Loucy (cell line): ENCODE results near the gene ABHD12B.

ENCODE experiments used
- CTCF ChIP-seq: fragments of 200-600 bp; sonication (generic); conservative IDR thresholded peaks from 2 replicates; pipeline ENCODE4 v1.5.1; 2014; ENCODE audit warnings: mild to moderate bottlenecking, antibody characterized with exemption, low read length
- EZH2phosphoT487 ChIP-seq: fragments of 200-600 bp; IDR thresholded peaks from 2 replicates; pipeline ENCODE4 v1.6.1; 2018; ENCODE audit warnings: antibody characterized with exemption, mild to moderate bottlenecking, moderate library complexity, borderline replicate concordance

GRCh38 chr14:50882932-50883826, 11.3 kb downstream of the ABHD12B start:
- TF ChIP-seq CTCF (no peak), EZH2phosphoT487 (no peak)
